H9 (cell line): ENCODE measurements around the gene ACSF3. TPM values are rescaled to one million over a fixed set of nuclear protein-coding genes. Genes with fewer than 3 reads are reported as not detected.

ENCODE experiments used
- DNase-seq: peaks from one replicate; pipeline ENCODE4 v3.0.0-alpha.2; 2017
- H2AFZ ChIP-seq: one replicate; pipeline ENCODE4 v1.6.1; 2013; ENCODE audit warnings: mild to moderate bottlenecking, low read length, control low read depth, moderate library complexity
- H2AK5ac ChIP-seq: 2 replicates; pipeline ENCODE4 v1.6.1; 2013; ENCODE audit warnings: low read length, control low read depth, mixed read lengths; ENCODE audit not compliant: insufficient read length
- H2BK120ac ChIP-seq: one replicate; pipeline ENCODE4 v1.6.1; 2013; ENCODE audit warnings: low read depth, mild to moderate bottlenecking, low read length, control low read depth, inconsistent platforms; ENCODE audit not compliant: poor library complexity, severe bottlenecking
- H2BK12ac ChIP-seq: 2 replicates; pipeline ENCODE4 v1.6.1; 2013; ENCODE audit warnings: low read length, control low read depth, mixed read lengths, low read depth; ENCODE audit not compliant: insufficient read length
- H2BK15ac ChIP-seq: 2 replicates; pipeline ENCODE4 v1.6.1; 2013; ENCODE audit warnings: low read depth, low read length, control low read depth
- H2BK20ac ChIP-seq: one replicate; pipeline ENCODE4 v1.6.1; 2013; ENCODE audit warnings: low read depth, mild to moderate bottlenecking, low read length, control low read depth, inconsistent platforms; ENCODE audit not compliant: poor library complexity, severe bottlenecking
- H2BK5ac ChIP-seq: 2 replicates; pipeline ENCODE4 v1.6.1; 2013; ENCODE audit warnings: low read length, control low read depth, mixed read lengths; ENCODE audit not compliant: insufficient read length
- H3K14ac ChIP-seq: 2 replicates; pipeline ENCODE4 v1.6.1; 2013; ENCODE audit warnings: low read length, control low read depth; ENCODE audit not compliant: insufficient read depth
- H3K18ac ChIP-seq: 2 replicates; pipeline ENCODE4 v1.6.1; 2013; ENCODE audit warnings: low read depth, mild to moderate bottlenecking, mixed read lengths, low read length, control low read depth; ENCODE audit not compliant: insufficient read length
- H3K23ac ChIP-seq: 2 replicates; pipeline ENCODE4 v1.6.1; 2013; ENCODE audit warnings: low read length, control low read depth, mixed read lengths, low read depth; ENCODE audit not compliant: insufficient read length
- H3K23me2 ChIP-seq: 2 replicates; pipeline ENCODE4 v1.6.1; 2013; ENCODE audit warnings: low read depth, mild to moderate bottlenecking, mixed read lengths, low read length, control low read depth; ENCODE audit not compliant: insufficient read length, poor library complexity, severe bottlenecking
- H3K27ac ChIP-seq: 2 replicates; pipeline ENCODE4 v1.5.1; 2013; ENCODE audit warnings: low read length, control low read depth, mixed read lengths, low read depth; ENCODE audit not compliant: insufficient read length
- H3K27me3 ChIP-seq: 2 replicates; pipeline ENCODE4 v1.6.1; 2013; ENCODE audit warnings: low read length, control low read depth, inconsistent platforms; ENCODE audit not compliant: insufficient read depth
- H3K4ac ChIP-seq: 2 replicates; pipeline ENCODE4 v1.6.1; 2013; ENCODE audit warnings: low read depth, mild to moderate bottlenecking, control low read depth, inconsistent platforms, low read length, moderate library complexity
- H3K4me1 ChIP-seq: 2 replicates; pipeline ENCODE4 v1.6.1; 2013; ENCODE audit warnings: low read length, control low read depth, inconsistent platforms; ENCODE audit not compliant: insufficient read depth
- H3K4me2 ChIP-seq: 2 replicates; pipeline ENCODE4 v1.6.1; 2013; ENCODE audit warnings: low read length, control low read depth, mixed read lengths; ENCODE audit not compliant: insufficient read length, insufficient read depth
- H3K56ac ChIP-seq: 2 replicates; pipeline ENCODE4 v1.6.1; 2013; ENCODE audit warnings: low read depth, mild to moderate bottlenecking, mixed read lengths, low read length, control low read depth; ENCODE audit not compliant: insufficient read length
- H3K79me1 ChIP-seq: 2 replicates; pipeline ENCODE4 v1.6.1; 2013; ENCODE audit warnings: low read depth, mild to moderate bottlenecking, moderate library complexity, low read length, control low read depth, inconsistent platforms; ENCODE audit not compliant: insufficient read depth, poor library complexity, severe bottlenecking
- H3K79me2 ChIP-seq: 2 replicates; pipeline ENCODE4 v1.6.1; 2013; ENCODE audit warnings: low read length, control low read depth, inconsistent platforms; ENCODE audit not compliant: insufficient read depth
- H3K9ac ChIP-seq: 2 replicates; pipeline ENCODE4 v1.6.1; 2013; ENCODE audit warnings: low read length, control low read depth, mixed read lengths; ENCODE audit not compliant: insufficient read length; ENCODE audit errors: extremely low read depth
- H3K9me3 ChIP-seq: one replicate; pipeline ENCODE4 v1.6.1; 2013; ENCODE audit warnings: low read depth, low read length, inconsistent platforms; ENCODE audit not compliant: control insufficient read depth
- H3T11ph ChIP-seq: one replicate; pipeline ENCODE4 v1.6.1; 2013; ENCODE audit warnings: mild to moderate bottlenecking, low read length, control low read depth, inconsistent platforms
- H4K20me1 ChIP-seq: one replicate; pipeline ENCODE4 v1.6.1; 2013; ENCODE audit not compliant: control insufficient read depth, insufficient read length, insufficient read depth
- H4K5ac ChIP-seq: 2 replicates; pipeline ENCODE4 v1.6.1; 2013; ENCODE audit warnings: low read depth, mild to moderate bottlenecking, mixed read lengths, low read length, control low read depth; ENCODE audit not compliant: insufficient read length
- H4K8ac ChIP-seq: replicated peaks from 2 replicates; pipeline ENCODE4 v1.6.1; 2013; ENCODE audit warnings: low read length, control low read depth, mixed read lengths, low read depth; ENCODE audit not compliant: insufficient read length
- H4K91ac ChIP-seq: 2 replicates; pipeline ENCODE4 v1.6.1; 2013; ENCODE audit warnings: low read depth, mild to moderate bottlenecking, moderate library complexity, mixed read lengths, low read length, control low read depth; ENCODE audit not compliant: insufficient read length
- H3K27ac Mint-ChIP-seq, 3 experiments: 2 replicates in 2 of 3; 3 replicates in 1 of 3; pipeline ENCODE4 v1.8.0; 2020 to 2021; ENCODE audit warnings: mixed read lengths in 3 of 3, mild to moderate bottlenecking in 1 of 3, moderate library complexity in 1 of 3
- H3K27me3 Mint-ChIP-seq: 2 replicates; pipeline ENCODE4 v1.8.0; 2021; ENCODE audit warnings: low read depth, mild to moderate bottlenecking, moderate library complexity, mixed read lengths
- H3K36me3 Mint-ChIP-seq, 3 experiments: 2 replicates in 2 of 3; 3 replicates in 1 of 3; pipeline ENCODE4 v1.8.0; 2020 to 2021; ENCODE audit warnings: low read depth in 3 of 3, mixed read lengths in 3 of 3; ENCODE audit not compliant: insufficient read depth in 1 of 3
- H3K4me1 Mint-ChIP-seq, 2 experiments: 2 replicates each; pipeline ENCODE4 v1.8.0; 2020; ENCODE audit warnings: mixed read lengths in 2 of 2
- H3K4me3 Mint-ChIP-seq, 2 experiments: 2 replicates in 1 of 2; 3 replicates in 1 of 2; pipeline ENCODE4 v1.8.0; 2020 to 2021; ENCODE audit warnings: mild to moderate bottlenecking in 2 of 2, mixed read lengths in 2 of 2, moderate library complexity in 1 of 2
- H3K9me3 Mint-ChIP-seq, 2 experiments: 2 replicates in 1 of 2; 3 replicates in 1 of 2; pipeline ENCODE4 v1.8.0; 2020; ENCODE audit warnings: mild to moderate bottlenecking in 2 of 2, mixed read lengths in 2 of 2, moderate library complexity in 1 of 2
- WGBS: extraction: QIAGEN DNeasy Blood & Tissue Kit; methylation state at CpG from one replicate; pipeline ENCODE4 v1.1.7; 2013; ENCODE audit warnings: missing lambda C conversion rate, low lambda C conversion rate, mixed read lengths; ENCODE audit not compliant: insufficient read length; ENCODE audit errors: extremely low coverage; 5-methylcytosine and 5-hydroxymethylcytosine counted together
- total RNA-seq: library from RNA; stranded (reverse); gene quantifications from 2 replicates; pipeline ENCODE4 v1.2.1, GENCODE V29; 2021
- TF ChIP-seq, protein P1 (sequence below): fragments of 200-600 bp; sonication (generic); conservative IDR thresholded peaks from 3 replicates; pipeline ENCODE4 v1.8.0; 2021; ENCODE audit warnings: antibody characterized with exemption, mild to moderate bottlenecking

The ACSF3 gene
- total RNA-seq, 1 experiment from 2014 or later = 31.3 TPM

DNA sequence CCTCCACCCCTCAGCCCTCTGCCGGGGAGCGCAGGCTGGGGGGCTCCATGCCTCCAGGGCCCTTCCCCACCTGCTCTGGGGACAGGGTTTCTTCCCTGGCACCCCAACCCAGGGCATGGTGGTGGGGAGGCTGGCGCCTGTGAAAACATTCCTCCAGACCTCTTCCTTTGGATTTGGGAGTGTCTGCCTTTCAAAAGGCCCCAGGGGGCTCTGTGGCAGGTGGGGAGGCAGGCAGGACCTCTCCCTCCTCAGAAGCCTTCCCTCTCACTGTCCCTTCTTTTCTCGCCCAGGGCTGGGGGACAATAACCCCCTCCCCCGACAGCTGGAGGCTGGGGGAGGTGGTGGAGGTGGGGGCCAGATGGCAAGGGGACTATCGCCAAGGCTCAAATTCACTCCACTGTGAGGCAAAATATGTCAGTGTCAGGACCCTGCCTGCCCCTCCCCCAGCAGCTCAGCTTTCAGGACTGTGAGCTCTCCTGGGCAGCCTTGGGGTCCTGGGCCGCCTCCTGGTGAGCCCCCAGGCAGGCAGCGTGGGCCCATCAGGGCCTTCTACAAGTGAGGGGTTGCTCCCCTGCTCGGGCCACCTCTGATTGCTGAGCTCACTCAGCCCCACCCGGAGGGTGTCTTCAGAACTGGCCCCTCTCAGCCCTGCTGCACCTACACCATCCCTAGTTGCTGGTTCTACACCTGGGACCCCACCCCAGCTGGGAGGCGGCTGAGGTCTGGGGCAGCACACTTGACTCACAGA is 79.7 kb downstream of the ACSF3 start:
- Histone ChIP-seq H3T11ph (no peak overlapping the region), H4K8ac (no peak overlapping the region), H2BK120ac (no peak overlapping the region), H3K4me2 (no peak overlapping the region), H4K20me1 (no peaks in the 10 kb centered on the region), H3K23me2 (peaks cover 6% of the 10 kb centered on the region), H3K14ac (no peak overlapping the region), H3K56ac (no peak overlapping the region), H2BK5ac (no peak overlapping the region), H3K9ac (no peak overlapping the region), H3K23ac (no peak overlapping the region), H4K5ac (no peak overlapping the region), H4K91ac (no peak overlapping the region), H3K9me3 (no peaks in the 10 kb centered on the region), H3K4me1 (no peaks in the 10 kb centered on the region), H3K4ac (no peak overlapping the region), H3K79me1 (no peaks in the 10 kb centered on the region), H2AK5ac (no peak overlapping the region), H2BK20ac (no peak overlapping the region), H2BK12ac (no peak overlapping the region), H3K79me2 (no peaks in the 10 kb centered on the region), H2BK15ac (no peak overlapping the region), H2AFZ (no peak overlapping the region), H3K18ac (no peak overlapping the region), H3K27me3 (no peaks in the 10 kb centered on the region), H3K27ac (no peak overlapping the region)
- no CpG with 5 or more reads among the region's 11 CpGs for WGBS
- DNase-seq = no peak
- H3K27me3 Mint-ChIP-seq = peaks cover 18% of the 10 kb centered on the region
- H3K9me3 Mint-ChIP-seq = no peaks in the 10 kb centered on the region
- TF ChIP-seq, protein P1, sequence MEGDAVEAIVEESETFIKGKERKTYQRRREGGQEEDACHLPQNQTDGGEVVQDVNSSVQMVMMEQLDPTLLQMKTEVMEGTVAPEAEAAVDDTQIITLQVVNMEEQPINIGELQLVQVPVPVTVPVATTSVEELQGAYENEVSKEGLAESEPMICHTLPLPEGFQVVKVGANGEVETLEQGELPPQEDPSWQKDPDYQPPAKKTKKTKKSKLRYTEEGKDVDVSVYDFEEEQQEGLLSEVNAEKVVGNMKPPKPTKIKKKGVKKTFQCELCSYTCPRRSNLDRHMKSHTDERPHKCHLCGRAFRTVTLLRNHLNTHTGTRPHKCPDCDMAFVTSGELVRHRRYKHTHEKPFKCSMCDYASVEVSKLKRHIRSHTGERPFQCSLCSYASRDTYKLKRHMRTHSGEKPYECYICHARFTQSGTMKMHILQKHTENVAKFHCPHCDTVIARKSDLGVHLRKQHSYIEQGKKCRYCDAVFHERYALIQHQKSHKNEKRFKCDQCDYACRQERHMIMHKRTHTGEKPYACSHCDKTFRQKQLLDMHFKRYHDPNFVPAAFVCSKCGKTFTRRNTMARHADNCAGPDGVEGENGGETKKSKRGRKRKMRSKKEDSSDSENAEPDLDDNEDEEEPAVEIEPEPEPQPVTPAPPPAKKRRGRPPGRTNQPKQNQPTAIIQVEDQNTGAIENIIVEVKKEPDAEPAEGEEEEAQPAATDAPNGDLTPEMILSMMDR = no peak
- H3K36me3 Mint-ChIP-seq = no peaks in the 10 kb centered on the region
- peaks cover 12 to 23% of the 10 kb centered on the region in 2 experiments for H3K4me1 Mint-ChIP-seq
- H3K27ac Mint-ChIP-seq = no peak overlapping the region
- no peak overlapping the region for H3K4me3 Mint-ChIP-seq
